AG09319 (cell line): Measurements from ENCODE around the gene RFX8.

Experiments
- DNase-seq: peaks from one replicate; pipeline ENCODE4 v3.0.0-alpha.2; 2010; ENCODE audit warnings: low read depth; ENCODE audit errors: extremely low read depth
- CTCF ChIP-seq: IDR thresholded peaks from 2 replicates; pipeline ENCODE4 v1.5.1; 2011; ENCODE audit warnings: low read depth, mild to moderate bottlenecking, inconsistent platforms, low read length, moderate library complexity

RFX8 gene

GRCh38 chr2:101351207-101351606, 123.7 kb downstream of the RFX8 start:
- TF ChIP-seq CTCF, result no peak
- DNase-seq, result no peak

- TF ChIP-seq CTCF, result peak; percentile 26
- no peak for DNase-seq
Observed at GRCh38 chr2:101349893-101350662, 124.8 kb downstream of the RFX8 start.

GRCh38 chr2:101348883-101349282, 126.0 kb downstream of the RFX8 start:
- no peak for DNase-seq

More at GRCh38 chr2:101348883-101349282, 126.0 kb downstream of the RFX8 start:
- TF ChIP-seq CTCF, result no peak
